NCI-H2171 (cell line): ENCODE results near the gene TRIM61.
A peak's percentile ranks its signal among the peaks of the same experiment; 100 is the strongest.
"Not testable (repeated sequence)": the region's sequence is repeated elsewhere in the genome, so short reads cannot be mapped to it uniquely, and the experiment has no call there.

Experiments used
- DNase-seq: peaks from one replicate; lab custom pipeline; 2025; lab: John Stamatoyannopoulos, UW

Gene TRIM61

DNA sequence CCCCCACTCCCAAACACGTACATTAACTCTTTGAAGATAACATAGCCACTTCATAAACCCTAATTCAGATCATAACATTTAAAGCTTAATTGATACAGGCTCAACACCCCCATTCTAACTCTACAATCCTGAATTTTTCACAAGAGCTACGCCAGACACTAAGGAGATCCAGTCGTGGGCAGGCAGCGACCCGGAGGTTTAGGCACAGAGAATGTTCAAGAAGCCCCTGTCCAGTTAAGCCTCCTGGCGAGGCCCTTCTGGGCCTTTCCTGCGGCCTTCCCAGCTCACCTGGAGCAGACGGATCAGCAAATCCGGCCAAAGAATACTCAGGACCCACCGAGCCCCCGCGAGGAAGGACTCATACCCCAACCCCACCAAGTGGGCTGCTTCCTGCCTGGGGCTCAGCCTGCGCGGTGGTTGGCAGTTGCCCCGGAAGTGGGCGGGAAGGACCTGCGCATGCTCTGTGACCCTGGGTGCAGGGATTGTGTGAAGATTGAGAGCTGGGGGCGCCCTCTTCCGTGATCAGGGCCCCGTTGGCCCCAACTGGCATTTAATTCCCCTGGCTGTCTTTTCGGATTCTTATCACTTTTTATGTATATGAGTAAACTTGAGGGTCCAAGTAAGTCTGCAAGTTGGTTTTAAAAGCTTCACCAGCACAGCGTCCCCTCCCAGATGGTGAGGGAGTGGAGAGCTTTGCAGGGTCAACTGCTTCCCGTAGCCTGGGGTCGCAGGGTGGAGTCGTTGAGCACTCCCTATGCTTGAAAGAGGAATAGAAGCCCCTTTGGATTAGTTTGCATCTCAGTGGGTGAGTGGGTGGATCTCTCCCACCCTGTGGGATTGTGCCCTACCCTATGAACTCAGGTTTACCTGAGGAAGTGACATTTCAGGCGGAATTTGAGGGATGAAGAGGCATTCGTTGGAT, at the start of gene TRIM61:
TRIM61 (minus strand) TSS at position 415 of the 922 bp plus-strand sequence. CDS start 7,655 bp downstream, outside the sequence.
- peak; percentile 61 for DNase-seq

GRCh38 chr4:165025782-165026181, 48.3 kb upstream of the TRIM61 start:
- DNase-seq = not testable (repeated sequence)

GRCh38 chr4:165019995-165020394, 42.5 kb upstream of the TRIM61 start:
- not testable (repeated sequence) for DNase-seq

DNA sequence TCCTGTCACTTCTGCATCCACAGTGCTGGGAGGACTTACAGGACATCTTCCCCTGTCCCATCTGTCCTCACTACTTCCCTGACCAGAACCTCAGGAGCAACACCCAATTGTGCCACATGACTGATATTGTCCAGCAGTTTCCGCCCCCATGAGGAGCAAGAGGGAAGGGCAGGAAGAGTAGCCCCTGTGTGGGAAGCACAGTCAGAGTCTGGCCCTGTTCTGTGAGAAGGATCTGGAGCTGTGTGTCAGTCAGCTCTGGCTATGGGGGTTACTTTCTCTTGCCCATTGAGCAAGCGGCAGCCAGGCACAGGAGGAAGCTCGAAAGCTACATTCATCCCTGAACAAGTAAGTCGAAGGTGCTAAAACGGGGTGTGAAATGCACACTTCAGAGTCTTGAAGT, 39.5 kb upstream of the TRIM61 start:
- no peak for DNase-seq

GRCh38 chr4:165013691-165014090, 36.2 kb upstream of the TRIM61 start:
- DNase-seq = no peak

GRCh38 chr4:165011403-165011802, 33.9 kb upstream of the TRIM61 start:
- DNase-seq = no peak

DNA sequence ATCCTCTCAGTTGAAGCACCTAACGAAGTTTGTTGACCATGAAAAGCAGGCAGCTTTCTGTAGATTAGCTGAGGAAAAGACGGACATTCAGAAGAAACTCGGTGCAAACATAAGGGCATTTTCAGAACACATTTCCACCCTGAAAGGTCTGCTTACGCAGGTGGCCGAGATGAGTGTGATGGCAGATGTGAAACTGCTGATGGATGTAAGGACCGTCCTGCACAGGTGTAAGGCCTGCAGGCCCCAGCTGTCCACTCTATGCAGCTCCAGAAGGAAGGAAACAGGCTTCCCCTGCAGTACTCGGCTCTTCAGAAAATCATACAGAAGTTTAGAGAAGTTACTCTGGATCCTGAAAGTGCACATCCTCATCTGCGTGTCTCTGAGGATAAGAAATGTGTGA, 33.5 kb upstream of the TRIM61 start:
- DNase-seq = no peak

GRCh38 chr4:165010487-165010886, 33.0 kb upstream of the TRIM61 start:
- no peak for DNase-seq

DNA sequence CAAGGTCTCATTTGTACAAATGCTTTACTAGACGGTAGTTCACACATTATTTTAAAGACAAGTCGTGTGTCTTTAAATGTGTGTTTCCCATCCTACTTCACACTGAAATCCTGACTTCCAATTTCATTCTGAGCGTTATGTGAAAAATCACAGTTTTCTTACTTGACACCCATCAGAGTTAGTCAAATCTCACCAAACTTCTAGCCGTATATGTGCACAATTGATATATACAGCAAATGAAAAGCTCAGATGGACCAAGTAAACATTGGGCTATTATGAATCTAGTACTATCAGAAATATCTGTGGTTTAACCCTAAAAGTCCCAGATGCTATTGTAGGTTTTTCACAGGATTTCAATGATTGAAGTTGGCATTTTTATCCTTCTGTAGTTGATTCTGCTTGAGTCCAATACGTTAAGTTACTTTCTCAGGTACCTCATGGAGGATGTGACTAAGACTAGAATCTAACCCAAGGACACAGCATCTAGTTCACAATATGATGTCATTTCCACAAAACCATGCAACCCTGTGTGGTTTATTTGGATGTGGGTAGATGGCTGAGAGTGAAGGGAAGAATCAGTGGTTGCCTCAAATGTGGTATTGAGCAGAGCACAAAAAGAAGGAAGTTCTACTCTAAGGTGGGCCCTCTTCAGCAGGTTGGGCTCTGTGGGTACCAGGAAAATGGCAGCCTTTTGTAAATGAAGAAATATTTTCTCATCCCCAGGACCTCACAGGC, 32.2 kb upstream of the TRIM61 start:
- no peak for DNase-seq

DNA sequence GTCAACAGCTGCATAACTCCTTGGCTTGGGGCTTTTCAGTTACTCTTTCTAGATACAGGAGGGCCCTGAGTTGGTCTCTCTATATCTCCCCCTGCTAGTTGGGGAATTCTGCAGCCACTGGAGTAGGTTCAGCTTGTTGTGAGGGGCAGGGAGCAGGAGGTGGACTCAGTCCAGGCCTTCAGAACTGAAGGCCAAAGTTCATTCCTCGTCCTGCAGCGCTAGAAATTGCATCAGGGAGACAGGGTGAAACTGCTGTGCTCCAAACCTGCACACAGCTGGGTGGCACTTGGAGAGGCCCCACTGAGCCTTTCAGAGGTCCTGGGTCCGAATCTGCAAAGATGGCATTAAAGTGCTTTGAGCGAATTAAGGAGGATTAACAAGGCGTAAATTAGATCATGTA, 29.4 kb upstream of the TRIM61 start:
- no peak for DNase-seq

GRCh38 chr4:165006456-165006855, 29.0 kb upstream of the TRIM61 start:
- DNase-seq = peak; percentile 44

DNA sequence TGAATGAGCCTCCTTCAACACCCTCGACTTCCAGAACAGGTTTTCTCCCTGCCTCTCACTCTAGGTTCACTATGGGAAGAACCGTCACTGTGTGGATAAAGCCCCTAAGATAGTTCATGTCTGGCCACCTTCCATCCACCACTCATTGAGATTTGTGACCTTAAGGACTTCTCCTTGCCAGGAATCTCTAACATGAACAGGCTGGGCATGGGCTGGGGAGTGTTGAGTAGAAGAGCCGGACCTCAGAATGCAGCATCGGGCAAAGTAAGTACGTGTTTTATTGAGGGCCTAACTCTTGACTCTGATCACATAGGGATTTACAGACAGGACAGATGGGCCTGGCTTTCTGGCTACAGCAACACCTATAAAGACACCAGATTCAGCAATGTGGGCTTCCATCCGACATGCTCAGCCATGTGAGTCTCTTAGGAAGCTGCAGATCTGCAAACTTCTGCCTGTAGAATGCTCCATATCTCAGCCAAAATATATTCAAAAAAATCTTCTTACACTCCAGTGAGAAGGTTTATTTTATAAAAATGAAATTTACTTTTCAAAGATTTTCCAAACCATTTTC, 28.0 kb upstream of the TRIM61 start:
- no peak for DNase-seq

DNA sequence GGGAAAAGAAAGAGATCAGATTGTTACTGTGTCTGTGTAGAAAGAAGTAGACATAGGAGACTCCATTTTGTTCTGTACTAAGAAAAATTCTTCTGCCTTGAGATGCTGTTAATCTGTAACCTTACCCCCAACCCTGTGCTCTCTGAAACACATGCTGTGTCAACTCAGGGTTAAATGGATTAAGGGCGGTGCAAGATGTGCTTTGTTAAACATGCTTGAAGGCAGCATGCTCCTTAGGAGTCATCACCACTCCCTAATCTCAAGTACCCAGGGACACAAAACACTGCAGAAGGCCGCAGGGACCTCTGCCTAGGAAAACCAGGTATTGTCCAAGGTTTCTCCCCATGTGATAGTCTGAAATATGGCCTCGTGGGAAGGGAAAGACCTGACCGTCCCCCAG, 24.5 kb upstream of the TRIM61 start:
- DNase-seq = not testable (repeated sequence)

DNA sequence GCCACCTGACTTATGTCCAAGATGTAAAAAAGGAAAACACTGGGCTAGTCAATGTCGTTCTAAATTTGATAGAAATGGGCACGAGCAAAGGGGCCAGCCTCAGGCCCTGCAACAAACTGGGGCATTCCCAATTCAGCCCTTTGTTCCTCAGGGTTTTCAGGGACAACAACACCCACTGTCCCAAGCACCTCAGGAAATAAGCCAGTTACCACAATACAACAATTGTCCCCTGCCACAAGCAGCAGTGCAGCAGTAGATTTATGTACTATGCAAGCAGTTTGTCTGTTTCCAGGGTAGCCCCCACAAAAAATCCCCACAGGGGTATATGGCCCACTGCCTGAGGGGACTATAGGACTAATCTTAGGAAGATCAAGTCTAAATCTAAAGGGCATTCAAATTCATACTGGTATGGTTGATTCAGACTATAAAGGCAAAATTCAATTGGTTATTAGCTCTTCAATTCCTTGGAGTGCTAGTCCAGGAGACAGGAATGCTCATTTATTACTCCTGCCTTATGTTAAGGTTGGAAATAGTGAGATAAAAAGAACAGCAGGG, 21.1 kb upstream of the TRIM61 start:
- DNase-seq = not testable (repeated sequence)

- DNase-seq = no peak
These were observed 20.5 kb upstream of the TRIM61 start for GRCh38 chr4:164997941-164998340.

GRCh38 chr4:164997324-164997723, 19.9 kb upstream of the TRIM61 start:
- DNase-seq = no peak

DNA sequence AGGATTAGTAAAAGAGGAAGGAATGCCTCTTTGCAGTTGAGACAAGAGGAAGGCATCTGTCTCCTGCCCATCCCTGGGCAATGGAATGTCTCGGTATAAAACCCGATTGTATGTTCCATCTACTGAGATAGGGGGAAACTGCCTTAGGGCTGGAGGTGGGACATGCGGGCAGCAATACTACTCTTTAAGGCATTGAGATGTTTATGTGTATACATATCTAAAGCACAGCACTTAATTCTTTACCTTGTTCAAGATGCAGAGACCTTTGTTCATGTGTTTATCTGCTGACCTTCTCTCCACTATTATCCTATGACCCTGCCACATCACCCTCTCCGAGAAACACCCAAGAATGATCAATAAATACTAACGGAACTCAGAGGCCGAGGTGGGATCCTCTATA, 18.7 kb upstream of the TRIM61 start:
- DNase-seq = not testable (repeated sequence)

GRCh38 chr4:164990786-164991185, 13.3 kb upstream of the TRIM61 start:
- not testable (repeated sequence) for DNase-seq

- DNase-seq = no peak
These were observed 12.0 kb upstream of the TRIM61 start for GRCh38 chr4:164989471-164989870.

DNA sequence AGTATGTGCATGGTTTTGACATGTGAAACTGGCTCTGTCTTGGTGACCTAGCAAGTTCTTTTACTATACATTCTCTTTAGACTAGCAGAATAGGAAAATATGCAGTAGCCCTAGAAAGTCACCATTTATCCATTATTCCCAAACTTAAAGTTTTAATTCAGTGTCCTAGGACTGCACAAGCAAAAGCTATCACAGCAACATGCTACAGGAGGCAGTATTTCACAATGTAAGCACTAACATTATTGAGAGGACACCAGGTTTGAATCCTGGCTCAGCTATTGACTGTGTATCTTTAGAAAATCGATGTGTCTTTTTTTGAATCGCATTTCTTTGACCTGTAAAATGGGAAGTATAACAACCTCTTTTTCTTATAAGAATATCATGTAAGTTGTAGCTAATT, 5.5 kb downstream of the TRIM61 start:
- not testable (repeated sequence) for DNase-seq

DNA sequence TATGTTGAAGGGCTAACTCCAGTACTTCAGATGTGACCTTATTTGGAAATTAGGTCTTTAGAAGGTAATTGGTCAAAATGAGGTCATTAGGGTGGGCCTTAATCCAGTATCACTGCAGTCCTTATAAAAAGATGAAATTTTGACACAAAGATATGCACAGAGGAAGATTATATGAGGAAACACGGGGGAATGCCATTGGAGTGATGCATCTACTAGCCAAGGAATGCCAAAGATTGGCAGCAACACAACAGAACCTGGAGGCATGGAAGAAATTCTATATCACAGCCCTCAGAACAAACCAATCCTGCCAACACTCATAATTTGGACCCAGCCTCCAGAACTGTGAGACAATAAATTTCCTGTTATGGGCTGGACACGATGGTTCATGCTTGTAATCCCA, 17.6 kb downstream of the TRIM61 start:
- no peak for DNase-seq

GRCh38 chr4:164959421-164959820, 18.0 kb downstream of the TRIM61 start:
- DNase-seq = not testable (repeated sequence)
